Inferior parietal cortex (tissue), 1 donor: ENCODE measurements around the gene FOXP1.
"Not testable (repeated sequence)": the region's sequence is repeated elsewhere in the genome, so short reads cannot be mapped to it uniquely, and the experiment has no call there.

Source experiments
- DNase-seq: peaks from one replicate; pipeline ENCODE4 v3.0.0-alpha.2; 2016; ENCODE audit errors: extremely low spot score

The FOXP1 gene

GRCh38 chr3:71530903-71531530 lies 52.5 kb downstream of the FOXP1 start:
- DNase-seq: no peak

DNA sequence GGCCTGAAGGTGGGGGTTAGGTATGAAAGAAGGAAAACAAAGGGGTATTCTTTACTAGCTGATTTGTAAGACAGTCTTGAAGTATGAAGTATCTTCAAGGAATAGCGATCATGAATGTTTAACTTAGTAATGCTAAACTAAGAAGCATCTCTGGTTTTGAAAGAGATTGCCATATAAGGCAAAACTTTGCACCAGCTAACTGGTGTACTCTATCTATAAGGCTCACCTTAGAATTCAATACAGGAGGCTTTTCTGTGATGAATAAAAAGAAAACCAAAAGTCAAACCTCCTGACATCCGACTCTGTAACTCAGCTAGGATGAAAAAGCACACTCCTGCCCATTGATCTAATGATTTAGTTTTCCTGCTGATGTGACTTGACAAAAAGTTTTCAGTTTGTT lies 54.7 kb downstream of the FOXP1 start:
- no peak for DNase-seq

DNA sequence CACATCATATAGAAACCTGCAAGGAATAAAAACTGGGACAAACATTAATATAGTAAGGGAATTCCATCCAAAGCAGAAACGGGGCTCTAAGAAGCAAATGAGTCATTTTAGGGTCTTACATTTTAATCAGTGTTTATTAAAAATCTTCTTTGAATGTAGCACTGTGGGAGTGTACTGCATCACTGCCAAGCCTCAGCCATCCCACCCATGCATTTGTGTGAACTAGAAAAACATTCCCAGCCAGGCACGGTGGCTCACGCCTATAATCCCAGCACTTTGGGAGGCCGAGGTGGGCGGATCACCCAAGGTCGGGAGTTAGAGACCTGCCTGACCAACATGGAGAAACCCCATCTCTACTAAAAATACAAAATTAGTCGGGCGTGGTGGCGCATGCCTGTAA lies 57.1 kb downstream of the FOXP1 start:
- not testable (repeated sequence) for DNase-seq

- no peak for DNase-seq
Measured at GRCh38 chr3:71525391-71525790, 58.1 kb downstream of the FOXP1 start.

GRCh38 chr3:71524672-71525071 lies 58.9 kb downstream of the FOXP1 start:
- no peak for DNase-seq

DNA sequence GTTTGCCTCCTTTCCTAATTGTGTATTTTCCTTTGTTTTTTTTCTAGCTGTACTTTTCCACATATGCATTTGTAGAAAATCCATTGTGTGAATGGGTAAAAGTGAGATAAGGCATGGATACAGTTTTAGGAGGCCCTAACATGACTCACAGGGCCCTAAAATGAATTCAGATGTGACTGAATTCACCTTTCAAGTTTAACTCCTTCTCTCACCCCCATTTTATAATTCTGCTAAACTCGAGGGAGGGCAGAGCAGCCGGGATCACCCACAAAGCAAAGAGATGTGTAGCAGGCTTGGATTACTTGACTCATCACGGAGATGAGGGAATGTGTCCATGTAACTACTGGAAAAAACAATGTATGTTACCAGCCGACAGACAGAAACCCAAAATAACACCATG lies 59.9 kb downstream of the FOXP1 start:
- DNase-seq: no peak

GRCh38 chr3:71521940-71522876 lies 61.3 kb downstream of the FOXP1 start:
- DNase-seq: no peak

DNA sequence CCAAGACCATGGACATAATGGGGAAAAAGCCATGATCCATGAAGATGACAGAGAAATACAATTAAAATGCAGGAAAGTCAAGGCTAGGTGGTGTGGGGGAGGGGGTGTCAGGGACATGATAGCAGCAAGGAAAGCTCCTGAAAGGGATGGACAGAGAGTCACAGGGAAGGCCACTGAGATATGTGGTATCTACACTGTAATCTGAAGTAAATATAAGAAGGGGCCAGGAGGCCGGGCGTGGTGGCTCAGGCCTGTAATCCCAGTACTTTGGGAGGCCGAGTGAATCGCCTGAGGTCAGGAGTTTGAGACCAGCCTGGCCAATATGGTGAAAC lies 62.5 kb downstream of the FOXP1 start:
- no peak for DNase-seq

DNA sequence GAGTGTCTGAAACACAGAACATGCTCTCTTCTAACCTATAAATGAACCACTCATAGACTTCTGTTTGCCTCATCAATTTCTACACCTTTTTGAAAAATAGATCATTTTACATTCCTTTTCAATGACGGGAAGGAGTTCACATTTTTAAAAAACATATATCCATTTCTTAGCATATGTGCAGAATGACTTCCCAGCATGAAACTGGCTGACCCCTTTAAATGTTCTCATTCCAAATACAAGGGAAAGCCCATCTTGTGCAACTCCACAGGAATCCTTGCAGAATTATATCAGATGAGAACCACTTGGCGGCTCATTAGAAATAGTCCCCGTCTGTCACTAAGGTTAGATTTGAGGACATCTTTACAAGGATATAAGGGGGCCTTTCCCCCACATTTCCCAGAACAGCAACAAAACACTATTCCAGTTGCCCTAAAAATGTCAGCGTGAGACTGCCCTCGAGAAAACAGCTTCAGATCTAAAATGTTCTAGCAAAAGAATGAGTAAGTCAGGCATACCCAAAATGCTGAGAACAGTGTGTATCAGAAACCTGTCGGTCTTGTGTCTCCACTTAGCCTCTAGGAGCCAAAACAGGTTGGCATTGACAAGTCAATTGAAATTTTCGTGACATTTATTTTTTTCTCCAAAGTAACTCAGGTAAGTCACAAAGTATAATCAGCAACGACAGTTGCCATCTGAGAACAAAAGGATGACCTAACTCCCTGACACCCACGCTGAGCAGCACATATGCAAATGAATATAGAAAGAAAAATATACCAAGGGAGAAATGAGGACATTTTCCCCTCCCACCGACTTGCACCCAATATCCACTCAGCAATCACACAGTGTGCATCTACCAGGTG lies 63.1 kb downstream of the FOXP1 start:
- DNase-seq: no peak

DNA sequence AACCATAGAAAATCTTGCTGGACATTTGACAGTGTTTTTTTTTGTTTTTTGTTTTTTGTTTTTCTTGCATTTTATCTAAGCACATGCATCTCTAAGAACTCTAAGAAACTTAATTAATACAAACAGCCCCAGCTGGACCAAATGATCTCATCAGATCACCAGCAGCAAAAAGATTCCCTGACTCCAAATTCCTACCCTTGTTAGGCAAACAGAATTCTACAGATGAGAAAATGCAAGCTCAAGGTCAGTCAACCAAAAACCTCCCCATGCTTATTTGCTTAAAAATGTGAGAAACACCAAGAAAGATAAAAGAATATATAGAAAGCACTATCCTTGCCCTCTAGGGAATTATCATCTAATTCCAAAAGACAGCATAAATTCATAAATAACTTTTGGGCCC lies 65.4 kb downstream of the FOXP1 start:
- no peak for DNase-seq

- no peak for DNase-seq
Measured at GRCh38 chr3:71517271-71517791, 66.2 kb downstream of the FOXP1 start.

DNA sequence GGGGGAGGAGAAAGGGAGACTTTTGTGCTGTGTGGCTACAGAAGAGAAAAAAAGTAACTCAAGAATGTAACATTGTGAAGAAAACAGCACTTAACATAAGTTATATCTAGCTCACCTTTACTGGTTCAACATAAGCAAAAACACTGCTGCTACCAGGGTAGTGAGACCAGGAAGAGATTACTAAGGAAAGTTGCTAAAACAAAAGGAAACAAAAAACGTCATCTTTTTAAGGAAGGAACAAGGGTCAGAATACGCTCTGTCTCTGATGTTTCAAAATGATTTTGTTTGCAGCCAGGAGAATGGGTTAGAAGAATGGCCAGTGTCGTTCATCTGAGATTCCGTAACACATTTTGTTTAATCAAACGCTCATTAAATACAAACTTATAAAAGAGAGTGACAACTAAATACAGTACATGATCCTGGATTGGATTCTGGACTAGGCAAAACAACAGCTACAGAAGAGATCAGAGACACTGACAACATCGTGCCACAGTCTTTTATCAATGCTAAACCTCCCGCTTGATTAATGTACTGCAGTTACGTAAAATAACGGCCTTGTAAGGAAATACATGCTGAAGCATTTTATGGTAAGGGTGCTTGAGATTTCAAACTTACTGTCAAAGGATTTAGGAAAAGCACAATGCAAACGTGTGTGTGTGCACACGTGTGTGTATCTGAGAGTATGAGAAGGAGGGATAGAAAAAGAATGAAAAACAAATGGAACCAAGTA lies 67.7 kb downstream of the FOXP1 start:
- DNase-seq: no peak

- DNase-seq: no peak
Measured at GRCh38 chr3:71514621-71515020, 68.9 kb downstream of the FOXP1 start.

DNA sequence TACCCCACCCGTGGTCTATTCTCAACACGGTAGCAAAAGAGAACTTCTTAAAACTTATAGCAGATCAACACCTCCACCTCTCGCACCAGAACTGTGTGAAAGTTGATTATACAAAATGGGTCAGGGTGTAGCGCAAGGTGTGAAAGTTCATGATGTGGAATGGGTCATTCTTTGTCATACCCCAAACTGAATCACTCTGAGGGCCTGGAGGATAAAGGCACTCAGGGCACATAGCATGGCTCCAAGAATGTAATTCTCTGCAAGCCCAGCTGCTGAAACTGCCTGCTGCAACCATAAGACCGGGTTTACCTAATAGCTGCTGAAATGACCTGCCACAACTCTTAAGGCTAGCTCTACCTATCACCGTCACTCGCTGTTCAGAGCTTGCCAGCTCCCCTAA lies 70.0 kb downstream of the FOXP1 start:
- no peak for DNase-seq

DNA sequence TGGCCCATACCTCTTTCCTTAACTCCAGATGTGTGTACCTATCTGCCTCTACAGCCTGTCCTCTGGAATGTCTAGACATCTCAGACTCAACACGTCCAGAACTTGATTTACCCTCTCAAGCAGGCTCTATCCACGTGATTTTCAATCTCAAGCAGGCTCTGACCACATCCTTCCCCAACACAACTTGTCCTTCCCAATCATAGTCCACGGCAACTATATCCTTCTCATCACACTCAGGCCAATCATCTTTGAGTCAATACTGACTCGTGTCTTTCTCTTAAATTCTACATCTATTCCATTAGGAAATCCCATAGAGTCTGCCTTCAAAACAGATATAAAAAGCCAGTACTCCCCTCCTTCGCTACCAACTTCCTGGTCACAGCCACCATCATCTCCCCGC lies 70.4 kb downstream of the FOXP1 start:
- DNase-seq: no peak

GRCh38 chr3:71512544-71512943 lies 71.0 kb downstream of the FOXP1 start:
- DNase-seq: no peak

GRCh38 chr3:71512000-71512399 lies 71.5 kb downstream of the FOXP1 start:
- no peak for DNase-seq

DNA sequence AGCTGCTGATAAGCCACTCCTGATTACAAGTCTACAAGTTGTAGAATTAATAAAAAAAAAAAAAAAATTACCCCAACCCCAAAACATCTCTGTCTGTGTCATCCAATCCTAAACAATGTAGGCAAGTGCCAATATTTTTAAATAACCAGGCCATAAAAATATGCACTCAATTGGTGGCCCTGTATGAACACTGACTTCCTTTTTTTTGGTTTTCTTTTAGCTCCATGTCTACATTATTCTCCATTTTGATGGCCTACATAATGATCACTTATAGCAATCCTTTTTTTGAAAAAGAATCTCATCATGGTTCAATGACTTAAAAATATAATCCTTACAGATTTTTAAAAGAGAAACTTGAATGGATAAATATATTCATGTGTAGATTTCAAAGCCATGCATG lies 72.1 kb downstream of the FOXP1 start:
- DNase-seq: no peak

DNA sequence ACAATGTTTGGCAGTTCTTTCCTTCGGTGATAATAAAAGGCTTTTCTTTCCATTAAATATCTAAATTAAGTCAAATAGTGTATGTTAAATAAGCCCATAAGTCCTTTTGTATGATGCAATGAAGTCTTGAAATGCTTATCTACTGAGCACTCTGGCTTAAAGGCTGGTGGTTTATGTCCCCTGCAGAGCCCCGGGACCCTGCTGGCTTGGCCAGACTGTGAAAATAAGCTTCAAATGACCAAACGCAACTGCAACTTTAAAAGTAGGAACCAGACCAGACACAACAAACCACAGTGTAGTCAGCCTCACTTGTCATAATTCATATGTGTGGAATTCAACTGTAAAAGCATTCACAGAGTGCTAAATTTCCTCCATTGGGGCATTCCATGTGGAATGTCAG lies 72.5 kb downstream of the FOXP1 start:
- DNase-seq: no peak

DNA sequence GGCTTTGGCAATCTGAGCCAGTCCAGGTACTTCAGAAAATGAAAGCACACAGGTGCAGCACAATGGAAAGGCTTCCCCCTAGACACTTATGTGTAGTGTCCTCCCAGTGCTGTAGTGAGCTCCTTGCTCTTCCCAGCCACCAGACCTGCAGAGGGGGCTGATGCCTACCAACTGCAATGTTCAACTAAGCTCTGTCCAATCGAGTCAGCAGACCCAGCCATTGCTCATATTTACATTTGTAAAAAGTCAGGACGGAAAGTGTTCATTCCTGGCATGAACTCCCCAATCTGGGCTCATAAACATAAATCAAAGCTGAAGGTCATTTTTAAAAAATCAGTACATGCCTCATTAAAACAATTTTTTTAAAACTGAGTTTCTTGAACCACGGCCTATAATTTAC lies 73.0 kb downstream of the FOXP1 start:
- DNase-seq: no peak

DNA sequence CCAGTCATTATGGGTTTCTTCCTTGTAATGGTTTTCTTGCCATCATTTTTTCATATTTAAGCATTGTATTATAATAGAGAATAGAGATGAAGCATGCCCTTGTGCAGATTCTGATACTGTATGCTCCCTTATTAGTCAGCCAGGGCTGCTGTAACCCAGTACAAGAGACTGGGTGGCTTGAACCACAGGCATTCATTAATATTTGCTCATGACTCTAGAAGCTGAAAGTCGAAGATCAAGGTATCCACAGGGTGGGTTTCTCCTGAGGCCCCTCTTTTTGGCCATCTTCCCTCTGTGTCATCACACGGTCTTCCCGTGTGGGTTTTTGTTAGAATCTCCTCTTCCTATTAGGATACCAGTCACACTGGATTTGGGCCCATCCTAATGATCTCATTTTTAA lies 74.5 kb downstream of the FOXP1 start:
- DNase-seq: no peak
